T-helper 1 cell treated with Interleukin-12 subunit alpha and Interleukin-12 subunit beta and Interleukin-4 antibody, amounts not matched to agents 30 μg/mL and 1 μg/mL, for 36 hours (primary cell): ENCODE data around the gene CARS2.
A peak's percentile ranks its signal among the peaks of the same experiment; 100 is the strongest.
"Not testable (repeated sequence)": the region's sequence is repeated elsewhere in the genome, so short reads cannot be mapped to it uniquely, and the experiment has no call there.

ENCODE experiments used
- H3K27ac Mint-ChIP-seq: one replicate; pipeline ENCODE4 v1.8.0; 2021; ENCODE audit warnings: mild to moderate bottlenecking, mixed read lengths
- H3K27me3 Mint-ChIP-seq: one replicate; pipeline ENCODE4 v1.8.0; 2021; ENCODE audit warnings: low read depth, mixed read lengths
- H3K36me3 Mint-ChIP-seq: one replicate; pipeline ENCODE4 v1.8.0; 2021; ENCODE audit warnings: low read depth, mixed read lengths
- H3K4me1 Mint-ChIP-seq: one replicate; pipeline ENCODE4 v1.8.0; 2021; ENCODE audit warnings: low read depth, mixed read lengths
- H3K4me3 Mint-ChIP-seq: one replicate; pipeline ENCODE4 v1.8.0; 2021; ENCODE audit warnings: mild to moderate bottlenecking, moderate library complexity, mixed read lengths
- H3K9me3 Mint-ChIP-seq: one replicate; pipeline ENCODE4 v1.8.0; 2021; ENCODE audit warnings: mixed read lengths

Gene CARS2

GRCh38 chr13:110637275-110637674 lies 68.6 kb downstream of the CARS2 start:
- Mint-ChIP-seq H3K4me1 (peaks cover under 1% of the 10 kb centered on the region), H3K27me3 (no peaks in the 10 kb centered on the region), H3K27ac (no peak overlapping the region), H3K4me3 (no peak overlapping the region), H3K36me3 (peaks cover 27% of the 10 kb centered on the region), H3K9me3 (no peaks in the 10 kb centered on the region)

GRCh38 chr13:110636701-110637201 lies 69.2 kb downstream of the CARS2 start:
- Mint-ChIP-seq H3K36me3 (peaks cover 30% of the 10 kb centered on the region), H3K4me3 (no peak overlapping the region), H3K27me3 (no peaks in the 10 kb centered on the region), H3K27ac (no peak overlapping the region), H3K4me1 (peaks cover 4% of the 10 kb centered on the region), H3K9me3 (no peaks in the 10 kb centered on the region)

GRCh38 chr13:110636053-110636475 lies 69.9 kb downstream of the CARS2 start:
- Mint-ChIP-seq H3K4me1 (peaks cover 4% of the 10 kb centered on the region), H3K27ac (no peak overlapping the region), H3K36me3 (peaks cover 26% of the 10 kb centered on the region), H3K27me3 (no peaks in the 10 kb centered on the region), H3K4me3 (no peak overlapping the region), H3K9me3 (no peaks in the 10 kb centered on the region)

GRCh38 chr13:110635405-110636002 lies 70.4 kb downstream of the CARS2 start:
- Mint-ChIP-seq H3K27me3 (no peaks in the 10 kb centered on the region), H3K4me1 (peaks cover 8% of the 10 kb centered on the region), H3K27ac (no peak overlapping the region), H3K36me3 (peaks cover 26% of the 10 kb centered on the region), H3K4me3 (no peak overlapping the region), H3K9me3 (no peaks in the 10 kb centered on the region)

- Mint-ChIP-seq H3K9me3 (no peaks in the 10 kb centered on the region), H3K4me1 (peaks cover 15% of the 10 kb centered on the region), H3K27me3 (no peaks in the 10 kb centered on the region), H3K4me3 (no peak overlapping the region), H3K27ac (no peak overlapping the region), H3K36me3 (peaks cover 26% of the 10 kb centered on the region)
Observed at GRCh38 chr13:110634558-110634957, 71.4 kb downstream of the CARS2 start.

- peaks cover 24% of the 10 kb centered on the region for H3K36me3 Mint-ChIP-seq
- no peak overlapping the region for H3K4me3 Mint-ChIP-seq
- H3K27ac Mint-ChIP-seq, result no peak overlapping the region
- H3K9me3 Mint-ChIP-seq, result no peaks in the 10 kb centered on the region
- H3K4me1 Mint-ChIP-seq, result peaks cover 23% of the 10 kb centered on the region
- no peaks in the 10 kb centered on the region for H3K27me3 Mint-ChIP-seq
Observed at GRCh38 chr13:110633776-110634175, 72.1 kb downstream of the CARS2 start.

- not testable (repeated sequence) for H3K27ac Mint-ChIP-seq, H3K4me3 Mint-ChIP-seq, H3K9me3 Mint-ChIP-seq, H3K27me3 Mint-ChIP-seq
- Mint-ChIP-seq H3K36me3 (peaks cover 30% of the 10 kb centered on the region), H3K4me1 (peaks cover 32% of the 10 kb centered on the region)
Observed at GRCh38 chr13:110632255-110632654, 73.7 kb downstream of the CARS2 start.

GRCh38 chr13:110630566-110631119 lies 75.3 kb downstream of the CARS2 start:
- H3K36me3 Mint-ChIP-seq, result peaks cover 27% of the 10 kb centered on the region
- no peaks in the 10 kb centered on the region for H3K9me3 Mint-ChIP-seq
- H3K4me1 Mint-ChIP-seq, result peaks cover 36% of the 10 kb centered on the region
- no peak overlapping the region for H3K4me3 Mint-ChIP-seq
- H3K27ac Mint-ChIP-seq, result peak overlapping the region; percentile 55
- H3K27me3 Mint-ChIP-seq, result no peaks in the 10 kb centered on the region

- Mint-ChIP-seq H3K4me1 (peaks cover 37% of the 10 kb centered on the region), H3K36me3 (peaks cover 27% of the 10 kb centered on the region), H3K27me3 (no peaks in the 10 kb centered on the region), H3K9me3 (no peaks in the 10 kb centered on the region), H3K27ac (peak overlapping the region; percentile 67), H3K4me3 (peak overlapping the region; percentile 11)
Observed at GRCh38 chr13:110629735-110630134, 76.2 kb downstream of the CARS2 start.

- H3K27ac Mint-ChIP-seq, result peak overlapping the region; percentile 67
- H3K36me3 Mint-ChIP-seq, result peaks cover 24% of the 10 kb centered on the region
- H3K4me3 Mint-ChIP-seq, result no peak overlapping the region
- peaks cover 37% of the 10 kb centered on the region for H3K4me1 Mint-ChIP-seq
- H3K27me3 Mint-ChIP-seq, result no peaks in the 10 kb centered on the region
- no peaks in the 10 kb centered on the region for H3K9me3 Mint-ChIP-seq
Observed at GRCh38 chr13:110628952-110629701, 76.8 kb downstream of the CARS2 start.

- H3K27me3 Mint-ChIP-seq, result no peaks in the 10 kb centered on the region
- H3K9me3 Mint-ChIP-seq, result no peaks in the 10 kb centered on the region
- peaks cover 37% of the 10 kb centered on the region for H3K4me1 Mint-ChIP-seq
- peaks cover 24% of the 10 kb centered on the region for H3K36me3 Mint-ChIP-seq
- no peak overlapping the region for H3K27ac Mint-ChIP-seq
- H3K4me3 Mint-ChIP-seq, result no peak overlapping the region
Observed at GRCh38 chr13:110628477-110628793, 77.5 kb downstream of the CARS2 start.

- Mint-ChIP-seq H3K4me3 (no peak overlapping the region), H3K9me3 (no peaks in the 10 kb centered on the region), H3K27me3 (no peaks in the 10 kb centered on the region), H3K36me3 (peaks cover 25% of the 10 kb centered on the region), H3K27ac (peak overlapping the region; percentile 16), H3K4me1 (peaks cover 37% of the 10 kb centered on the region)
Observed at GRCh38 chr13:110627761-110628476, 78.0 kb downstream of the CARS2 start.

GRCh38 chr13:110627351-110627750 lies 78.6 kb downstream of the CARS2 start:
- H3K4me1 Mint-ChIP-seq, result peaks cover 37% of the 10 kb centered on the region
- H3K27ac Mint-ChIP-seq, result peak overlapping the region; percentile 16
- peaks cover 31% of the 10 kb centered on the region for H3K36me3 Mint-ChIP-seq
- H3K9me3 Mint-ChIP-seq, result no peaks in the 10 kb centered on the region
- no peak overlapping the region for H3K4me3 Mint-ChIP-seq
- no peaks in the 10 kb centered on the region for H3K27me3 Mint-ChIP-seq

GRCh38 chr13:110626521-110626920 lies 79.4 kb downstream of the CARS2 start:
- peaks cover 33% of the 10 kb centered on the region for H3K4me1 Mint-ChIP-seq
- H3K27ac Mint-ChIP-seq, result no peak overlapping the region
- H3K27me3 Mint-ChIP-seq, result no peaks in the 10 kb centered on the region
- no peak overlapping the region for H3K4me3 Mint-ChIP-seq
- peaks cover 26% of the 10 kb centered on the region for H3K36me3 Mint-ChIP-seq
- H3K9me3 Mint-ChIP-seq, result no peaks in the 10 kb centered on the region
